Measurements from ENCODE around the gene LSM11. TPM values are rescaled to one million over a fixed set of nuclear protein-coding genes. Genes with fewer than 3 reads are reported as not detected.

Gene LSM11
- total RNA-seq, 1 donor from 2014 or later, result 6.3 TPM

GRCh38 chr5:157747173-157747740 lies 3.7 kb downstream of the LSM11 start:
- H3K4me3 Mint-ChIP-seq (ENCODE audit: low read depth), result no peak overlapping the region
- H3K27me3 Mint-ChIP-seq, result peaks cover 11% of the 10 kb centered on the region
- no peak for DNase-seq (ENCODE audit: low spot score, unreplicated experiment)
- no peak for TF ChIP-seq CTCF (IDR thresholded peaks at IDR 0.05; ENCODE audit: unreplicated experiment)
- no peak overlapping the region for H3K27ac Mint-ChIP-seq
- no peaks in the 10 kb centered on the region for H3K9me3 Mint-ChIP-seq (ENCODE audit: low read depth)
- peaks cover 5% of the 10 kb centered on the region for H3K4me1 Mint-ChIP-seq (ENCODE audit: low read depth)
- no peaks in the 10 kb centered on the region for H3K36me3 Mint-ChIP-seq (ENCODE audit: insufficient read depth)

DNA sequence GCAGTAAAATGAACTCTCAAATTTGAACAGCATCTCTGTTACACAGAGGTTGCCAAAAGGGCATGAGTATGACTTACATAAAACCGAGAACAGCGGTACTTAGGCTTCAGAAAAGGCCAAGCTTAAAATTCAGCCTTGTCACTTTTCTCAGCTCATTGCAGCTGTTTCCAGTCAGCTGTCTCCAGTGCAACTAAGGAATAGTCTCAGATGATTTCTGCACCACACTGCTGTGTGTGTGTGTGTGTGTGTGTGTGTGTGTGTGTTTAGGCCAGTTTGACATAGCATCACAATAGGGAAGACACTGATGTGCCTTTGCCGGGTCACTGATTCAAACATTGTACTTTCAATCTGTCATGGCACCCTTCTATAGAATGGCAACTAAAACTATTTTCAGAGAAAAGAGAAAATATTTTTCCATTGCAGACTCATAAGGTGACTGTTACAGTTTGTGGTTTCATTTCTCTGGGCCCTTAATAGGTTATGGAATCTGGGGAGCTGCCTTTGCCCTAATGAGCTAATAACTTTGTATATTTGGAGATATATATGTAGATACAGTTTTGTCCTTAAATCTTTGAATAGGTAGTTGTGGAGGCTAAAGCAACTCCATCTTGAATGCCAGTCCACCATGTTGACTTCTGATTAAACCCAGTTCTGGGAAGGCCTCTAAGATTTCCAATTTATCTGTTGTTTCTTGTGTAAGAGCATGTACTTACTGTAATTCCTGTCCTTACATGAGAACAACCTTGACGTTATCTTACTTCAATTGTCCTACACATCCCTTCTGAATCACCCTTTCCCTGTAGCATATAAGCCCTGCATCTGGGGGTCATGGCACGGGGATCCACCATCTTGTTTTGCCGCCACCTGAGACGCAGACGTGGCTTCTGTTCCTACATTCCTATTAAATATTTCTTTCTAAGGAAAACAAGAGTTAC lies 4.5 kb downstream of the LSM11 start:
- Mint-ChIP-seq H3K27me3 (peaks cover 9% of the 10 kb centered on the region), H3K27ac (no peak overlapping the region), H3K9me3 (ENCODE audit: low read depth) (no peaks in the 10 kb centered on the region), H3K36me3 (ENCODE audit: insufficient read depth) (peaks cover 3% of the 10 kb centered on the region), H3K4me3 (ENCODE audit: low read depth) (no peak overlapping the region), H3K4me1 (ENCODE audit: low read depth) (peaks cover 5% of the 10 kb centered on the region)
- DNase-seq (ENCODE audit: low spot score, unreplicated experiment), result no peak
- no peak for TF ChIP-seq CTCF (IDR thresholded peaks at IDR 0.05; ENCODE audit: unreplicated experiment)

- H3K27ac Mint-ChIP-seq, result no peak overlapping the region
- peaks cover 5% of the 10 kb centered on the region for H3K4me1 Mint-ChIP-seq (ENCODE audit: low read depth)
- DNase-seq (ENCODE audit: low spot score, unreplicated experiment), result no peak
- peaks cover 4% of the 10 kb centered on the region for H3K36me3 Mint-ChIP-seq (ENCODE audit: insufficient read depth)
- TF ChIP-seq CTCF (IDR thresholded peaks at IDR 0.05; ENCODE audit: unreplicated experiment), result no peak
- H3K27me3 Mint-ChIP-seq, result peaks cover 9% of the 10 kb centered on the region
- H3K9me3 Mint-ChIP-seq (ENCODE audit: low read depth), result no peaks in the 10 kb centered on the region
- no peak overlapping the region for H3K4me3 Mint-ChIP-seq (ENCODE audit: low read depth)
These were observed 5.4 kb downstream of the LSM11 start for GRCh38 chr5:157748760-157749461.

DNA sequence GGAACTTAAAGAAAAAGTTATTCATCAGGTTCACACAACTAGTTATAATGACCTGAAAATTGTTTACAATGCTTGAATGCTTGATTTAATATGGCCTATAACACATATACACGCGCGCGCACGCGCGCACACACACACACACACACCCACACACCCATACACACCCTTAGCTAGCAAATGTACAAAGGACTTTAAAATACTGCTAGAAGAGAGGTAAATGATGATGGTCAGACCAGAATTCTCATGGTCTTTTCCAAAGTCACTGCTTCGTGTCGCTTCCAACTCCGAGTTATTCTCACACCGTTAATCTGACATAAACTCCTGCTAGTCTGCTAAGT lies 5.9 kb downstream of the LSM11 start:
- no peak overlapping the region for H3K4me3 Mint-ChIP-seq (ENCODE audit: low read depth)
- no peak for TF ChIP-seq CTCF (IDR thresholded peaks at IDR 0.05; ENCODE audit: unreplicated experiment)
- peaks cover 5% of the 10 kb centered on the region for H3K27me3 Mint-ChIP-seq
- no peak overlapping the region for H3K27ac Mint-ChIP-seq
- H3K9me3 Mint-ChIP-seq (ENCODE audit: low read depth), result no peaks in the 10 kb centered on the region
- H3K36me3 Mint-ChIP-seq (ENCODE audit: insufficient read depth), result peaks cover 4% of the 10 kb centered on the region
- peaks cover 2% of the 10 kb centered on the region for H3K4me1 Mint-ChIP-seq (ENCODE audit: low read depth)
- DNase-seq (ENCODE audit: low spot score, unreplicated experiment), result no peak

DNA sequence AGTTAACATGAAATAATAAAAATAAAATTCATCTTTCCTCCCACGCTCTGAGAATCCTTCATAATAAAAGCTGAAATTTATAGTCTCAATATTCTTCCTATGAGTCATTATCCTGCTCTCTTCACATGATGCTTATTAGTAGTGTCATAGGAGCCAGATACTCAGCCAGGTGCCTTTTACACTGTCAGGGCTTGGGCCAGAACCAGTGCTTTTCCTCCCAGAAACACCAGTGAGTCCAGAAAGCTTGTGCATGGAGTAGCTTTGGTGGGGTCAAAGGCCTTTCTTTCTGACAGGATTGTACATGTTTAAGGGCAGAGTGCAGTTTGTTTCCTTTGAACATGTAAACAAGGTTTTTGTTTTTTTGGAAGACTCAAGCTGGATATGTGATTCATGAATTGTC lies 6.8 kb downstream of the LSM11 start:
- no peak for TF ChIP-seq CTCF (IDR thresholded peaks at IDR 0.05; ENCODE audit: unreplicated experiment)
- H3K4me3 Mint-ChIP-seq (ENCODE audit: low read depth), result no peak overlapping the region
- DNase-seq (ENCODE audit: low spot score, unreplicated experiment), result no peak
- H3K9me3 Mint-ChIP-seq (ENCODE audit: low read depth), result no peaks in the 10 kb centered on the region
- H3K4me1 Mint-ChIP-seq (ENCODE audit: low read depth), result no peaks in the 10 kb centered on the region
- no peak overlapping the region for H3K27ac Mint-ChIP-seq
- H3K27me3 Mint-ChIP-seq, result peaks cover 2% of the 10 kb centered on the region
- peaks cover 4% of the 10 kb centered on the region for H3K36me3 Mint-ChIP-seq (ENCODE audit: insufficient read depth)
